ENCODE data around the gene PRKCZ. TPM values are rescaled to one million over a fixed set of nuclear protein-coding genes. Genes with fewer than 3 reads are reported as not detected.

PRKCZ gene
- total RNA-seq, 1 experiment from 2014 or later, result 0.83 TPM

DNA sequence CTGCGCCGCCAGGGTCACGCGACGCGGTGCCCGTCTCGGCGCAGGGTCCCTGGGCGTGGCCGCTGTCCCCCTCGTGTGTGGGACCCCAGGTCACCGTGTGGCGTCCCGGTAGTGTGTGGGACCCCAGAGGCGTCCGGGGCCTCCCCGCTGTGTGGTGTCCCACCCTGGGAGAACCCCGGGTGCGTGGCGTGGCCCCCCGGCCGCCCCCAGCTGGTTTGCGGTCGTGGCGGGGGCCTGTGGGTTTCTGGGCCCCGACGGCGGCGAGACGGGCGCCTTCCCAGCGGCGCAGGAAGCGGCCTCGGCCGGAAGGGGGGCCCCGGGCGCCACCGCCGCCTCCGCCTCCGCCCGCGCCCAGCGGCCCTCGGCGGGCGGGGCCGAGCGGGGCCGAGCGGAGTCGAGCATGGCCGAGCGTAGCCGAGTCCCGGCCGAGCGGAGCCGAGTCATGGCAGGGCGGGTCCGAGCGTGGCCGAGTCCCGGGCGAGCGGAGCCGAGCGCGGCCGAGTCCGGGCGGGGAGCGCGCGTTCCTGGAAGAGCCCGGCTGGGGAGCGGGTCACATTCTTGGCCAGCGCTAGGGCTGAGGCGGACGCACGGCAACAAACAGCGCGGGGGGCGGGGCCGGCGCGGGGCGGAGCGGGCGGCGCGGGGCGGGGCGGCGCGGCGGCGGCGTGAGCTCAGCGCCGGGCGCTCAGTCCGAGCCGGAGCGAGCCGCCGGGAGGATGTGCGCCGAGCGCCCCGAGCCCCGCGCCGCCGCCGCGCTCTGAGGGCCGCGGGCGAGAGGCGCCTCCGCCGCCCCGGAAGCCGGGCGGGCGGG lies 177.3 kb downstream of the PRKCZ start:
- peak overlapping the region; percentile 62; the same call in 1 of the 2 replicates for H3K27ac ChIP-seq
- no peaks in the 10 kb centered on the region for H3K36me3 ChIP-seq
- H3K4me3 ChIP-seq, result peak overlapping the region; percentile 93
- peaks cover 18% of the 10 kb centered on the region for H3K27me3 ChIP-seq
- peaks cover 14% of the 10 kb centered on the region for H3K4me1 ChIP-seq
- peak; percentile 97 to 98 for DNase-seq
- H3K9me3 ChIP-seq (replicated peaks), result no peaks in the 10 kb centered on the region

DNA sequence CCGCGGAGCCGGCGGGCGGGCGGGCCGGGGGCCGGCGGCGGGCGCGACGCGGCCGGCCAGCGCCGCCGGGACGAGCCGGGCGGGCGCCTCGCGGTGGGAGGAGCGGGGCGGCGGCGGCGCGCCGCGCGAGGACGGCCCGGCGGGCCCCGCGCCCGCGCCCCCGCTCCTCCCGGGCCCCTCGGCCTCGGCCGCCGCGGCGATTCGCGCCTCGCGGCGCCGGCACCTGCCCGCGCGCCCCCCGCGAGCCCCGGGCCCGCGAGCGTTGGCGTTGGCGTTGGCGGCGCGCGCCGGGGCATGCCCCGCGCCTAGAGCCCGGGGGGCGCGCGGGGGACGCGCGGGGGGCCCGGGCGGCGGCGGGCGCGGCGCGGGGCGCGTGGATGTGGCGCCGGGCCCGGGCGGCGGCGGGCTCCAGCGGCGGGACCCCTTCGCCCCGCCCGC lies 178.0 kb downstream of the PRKCZ start, which contains the start of gene SKI:
Gene SKI, plus strand, starts transcription at position 163 of the 438 bp plus-strand sequence. CDS start 448 bp downstream, outside the sequence.
- Histone ChIP-seq H3K36me3 (no peaks in the 10 kb centered on the region), H3K4me3 (peak within 1 kb of the TSS; percentile 93), H3K27me3 (peaks cover 13% of the 10 kb centered on the region), H3K27ac (peak within 1 kb of the TSS; percentile 62; the same call in 1 of the 2 replicates), H3K4me1 (peaks cover 18% of the 10 kb centered on the region), H3K9me3 (replicated peaks) (no peaks in the 10 kb centered on the region)
- DNase-seq, result no peak

DNA sequence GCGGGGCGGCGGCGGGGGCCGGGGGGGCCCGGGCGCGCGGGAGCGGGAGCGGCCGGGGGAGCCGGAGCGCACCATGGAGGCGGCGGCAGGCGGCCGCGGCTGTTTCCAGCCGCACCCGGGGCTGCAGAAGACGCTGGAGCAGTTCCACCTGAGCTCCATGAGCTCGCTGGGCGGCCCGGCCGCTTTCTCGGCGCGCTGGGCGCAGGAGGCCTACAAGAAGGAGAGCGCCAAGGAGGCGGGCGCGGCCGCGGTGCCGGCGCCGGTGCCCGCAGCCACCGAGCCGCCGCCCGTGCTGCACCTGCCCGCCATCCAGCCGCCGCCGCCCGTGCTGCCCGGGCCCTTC lies 178.5 kb downstream of the PRKCZ start:
- no peak for DNase-seq
- Histone ChIP-seq H3K4me3 (peak overlapping the region; percentile 61), H3K9me3 (replicated peaks) (no peaks in the 10 kb centered on the region), H3K36me3 (no peaks in the 10 kb centered on the region), H3K4me1 (peaks cover 18% of the 10 kb centered on the region), H3K27ac (no peak overlapping the region), H3K27me3 (peaks cover 13% of the 10 kb centered on the region)

DNA sequence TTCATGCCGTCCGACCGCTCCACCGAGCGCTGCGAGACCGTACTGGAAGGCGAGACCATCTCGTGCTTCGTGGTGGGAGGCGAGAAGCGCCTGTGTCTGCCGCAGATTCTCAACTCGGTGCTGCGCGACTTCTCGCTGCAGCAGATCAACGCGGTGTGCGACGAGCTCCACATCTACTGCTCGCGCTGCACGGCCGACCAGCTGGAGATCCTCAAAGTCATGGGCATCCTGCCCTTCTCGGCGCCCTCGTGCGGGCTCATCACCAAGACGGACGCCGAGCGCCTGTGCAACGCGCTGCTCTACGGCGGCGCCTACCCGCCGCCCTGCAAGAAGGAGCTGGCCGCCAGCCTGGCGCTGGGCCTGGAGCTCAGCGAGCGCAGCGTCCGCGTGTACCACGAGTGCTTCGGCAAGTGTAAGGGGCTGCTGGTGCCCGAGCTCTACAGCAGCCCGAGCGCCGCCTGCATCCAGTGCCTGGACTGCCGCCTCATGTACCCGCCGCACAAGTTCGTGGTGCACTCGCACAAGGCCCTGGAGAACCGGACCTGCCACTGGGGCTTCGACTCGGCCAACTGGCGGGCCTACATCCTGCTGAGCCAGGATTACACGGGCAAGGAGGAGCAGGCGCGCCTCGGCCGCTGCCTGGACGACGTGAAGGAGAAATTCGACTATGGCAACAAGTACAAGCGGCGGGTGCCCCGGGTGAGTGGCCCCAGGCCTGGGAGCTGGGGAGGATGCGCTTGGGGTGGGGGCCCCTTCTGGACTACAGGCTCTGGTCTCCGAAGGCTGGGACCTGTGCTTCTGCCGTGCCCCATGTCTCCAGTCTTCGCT lies 179.0 kb downstream of the PRKCZ start:
- Histone ChIP-seq H3K27ac (peak overlapping the region; percentile 8; the same call in 1 of the 2 replicates), H3K9me3 (replicated peaks) (no peaks in the 10 kb centered on the region), H3K4me1 (peaks cover 18% of the 10 kb centered on the region), H3K27me3 (peaks cover 13% of the 10 kb centered on the region), H3K4me3 (peak overlapping the region; percentile 61), H3K36me3 (no peaks in the 10 kb centered on the region)
- DNase-seq, result peak; percentile 74 to 75

DNA sequence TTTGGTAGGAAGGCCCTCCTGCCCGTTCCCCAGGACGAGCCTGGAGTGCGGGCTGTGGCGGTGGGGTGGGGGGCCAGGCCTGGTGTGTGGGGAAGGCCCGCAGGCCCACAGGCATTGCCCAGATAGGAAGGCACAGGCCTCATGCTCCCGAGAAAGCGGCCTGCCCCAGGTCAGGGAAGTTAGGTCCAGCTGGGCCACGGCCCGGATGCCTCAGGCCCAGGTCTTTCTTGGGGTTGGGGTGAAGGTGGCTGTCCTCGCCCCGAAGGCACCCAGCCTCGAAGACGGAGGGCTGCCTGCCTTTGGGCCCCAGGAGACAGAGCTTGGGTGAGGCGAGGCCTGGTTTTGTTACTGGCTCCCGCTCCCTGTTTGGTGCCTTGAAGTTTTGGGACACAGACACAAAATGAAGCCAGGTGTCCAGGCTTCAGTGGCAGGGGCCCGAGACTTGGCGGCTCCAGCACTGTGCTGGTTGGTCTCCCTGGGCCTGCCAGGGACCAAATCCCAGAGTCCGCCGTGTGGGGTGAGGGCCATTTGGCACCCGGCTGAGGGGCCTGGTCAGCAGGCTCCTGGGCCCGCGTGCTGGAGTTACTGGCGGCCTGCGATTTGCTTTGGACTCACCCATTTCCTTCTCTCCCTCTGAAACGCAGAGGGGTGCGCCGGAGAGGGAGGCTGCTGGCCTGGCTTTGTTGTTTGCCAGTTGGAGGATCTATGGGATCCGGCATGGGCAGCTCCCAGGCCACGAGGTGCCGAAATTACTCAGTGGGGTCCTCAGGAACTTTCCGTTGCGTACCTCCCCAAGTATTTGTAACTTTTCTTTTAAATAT lies 179.9 kb downstream of the PRKCZ start:
- DNase-seq, result peak in 1 of 2 experiments; percentile 55
- peak overlapping the region; percentile 61 for H3K4me3 ChIP-seq
- H3K36me3 ChIP-seq, result no peaks in the 10 kb centered on the region
- no peaks in the 10 kb centered on the region for H3K9me3 ChIP-seq (replicated peaks)
- H3K27me3 ChIP-seq, result peaks cover 7% of the 10 kb centered on the region
- H3K4me1 ChIP-seq, result peaks cover 18% of the 10 kb centered on the region
- peak overlapping the region; percentile 8; the same call in 1 of the 2 replicates for H3K27ac ChIP-seq

DNA sequence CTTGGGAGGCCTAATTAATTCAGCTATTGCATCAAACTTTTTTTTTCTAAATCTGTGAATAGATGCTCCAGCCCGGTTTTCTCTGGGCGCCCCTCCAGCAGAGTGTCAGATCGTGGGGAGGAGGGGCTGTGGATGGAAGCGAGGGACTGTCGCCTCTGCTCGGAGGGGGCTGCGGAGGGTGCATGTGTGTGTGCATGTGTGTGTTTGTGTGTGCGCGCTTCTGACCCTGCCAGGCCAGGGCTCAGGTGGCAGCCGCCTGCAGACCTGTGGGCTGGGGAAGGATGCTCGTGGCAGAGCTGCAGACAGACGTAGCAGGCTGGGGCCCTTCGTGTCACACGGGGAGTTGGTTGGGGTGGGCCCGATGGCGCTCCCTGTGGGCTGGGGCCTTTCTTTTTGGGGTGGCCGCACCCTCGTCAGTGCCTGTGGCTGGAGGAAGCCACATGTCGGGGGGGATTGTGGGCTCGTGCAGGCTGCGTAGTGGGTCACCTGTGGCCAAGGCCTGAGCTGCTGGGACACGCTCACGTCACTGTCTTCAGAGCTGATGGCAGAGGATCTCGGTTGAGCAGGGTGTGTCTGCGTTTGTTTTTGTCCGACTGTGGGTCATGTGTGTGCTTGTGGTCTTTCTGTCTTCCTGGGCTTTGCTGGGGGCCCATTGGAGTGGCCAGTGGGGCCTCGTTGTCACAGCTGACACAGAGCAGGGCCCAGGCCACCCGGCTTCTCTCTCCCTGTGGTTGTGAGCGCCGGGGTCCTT lies 180.7 kb downstream of the PRKCZ start:
- Histone ChIP-seq H3K9me3 (replicated peaks) (no peaks in the 10 kb centered on the region), H3K27me3 (peaks cover 7% of the 10 kb centered on the region), H3K27ac (no peak overlapping the region), H3K4me3 (peak overlapping the region; percentile 61), H3K36me3 (no peaks in the 10 kb centered on the region), H3K4me1 (peaks cover 18% of the 10 kb centered on the region)
- no peak for DNase-seq

DNA sequence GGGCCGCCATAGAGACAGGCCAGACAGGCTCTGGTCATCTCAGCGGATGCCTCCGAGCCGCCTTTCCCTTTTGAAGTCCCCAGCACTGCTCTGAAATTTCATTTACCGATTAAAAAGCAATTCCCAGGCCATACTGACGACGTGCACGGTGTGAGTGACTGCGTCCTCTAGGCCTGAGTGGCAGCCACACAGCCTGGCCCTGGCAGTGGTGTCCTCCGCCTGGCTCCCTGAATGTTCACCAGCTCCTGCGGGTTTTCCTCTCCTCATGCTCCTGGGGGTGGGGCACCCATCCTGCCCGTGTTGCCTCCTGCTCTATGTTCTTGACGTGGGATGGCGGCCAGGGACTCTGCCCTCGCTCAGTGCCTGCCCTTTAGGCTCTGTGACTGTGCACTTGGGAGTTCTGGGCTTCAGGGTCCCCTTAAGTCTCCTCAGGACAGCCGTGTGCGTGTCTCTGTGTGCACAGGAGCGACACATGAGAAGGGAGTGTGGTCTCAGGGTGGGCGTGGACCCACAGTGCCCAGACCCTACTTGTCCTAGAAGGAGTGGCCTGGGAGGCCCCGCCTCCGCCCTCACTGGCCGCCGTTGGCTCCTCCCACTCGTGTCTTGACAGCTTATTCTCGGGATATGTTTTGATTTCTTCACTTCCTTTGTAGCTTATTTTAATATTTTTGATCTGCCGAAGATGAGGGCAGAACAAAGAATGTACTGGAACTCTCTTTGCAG lies 181.5 kb downstream of the PRKCZ start:
- H3K4me1 ChIP-seq, result peaks cover 18% of the 10 kb centered on the region
- H3K36me3 ChIP-seq, result no peaks in the 10 kb centered on the region
- H3K9me3 ChIP-seq (replicated peaks), result no peaks in the 10 kb centered on the region
- peaks cover 2% of the 10 kb centered on the region; the same call in 1 of the 2 replicates for H3K27me3 ChIP-seq
- H3K27ac ChIP-seq, result no peak overlapping the region
- DNase-seq, result peak; percentile 60 to 61
- H3K4me3 ChIP-seq, result peak overlapping the region; percentile 61

DNA sequence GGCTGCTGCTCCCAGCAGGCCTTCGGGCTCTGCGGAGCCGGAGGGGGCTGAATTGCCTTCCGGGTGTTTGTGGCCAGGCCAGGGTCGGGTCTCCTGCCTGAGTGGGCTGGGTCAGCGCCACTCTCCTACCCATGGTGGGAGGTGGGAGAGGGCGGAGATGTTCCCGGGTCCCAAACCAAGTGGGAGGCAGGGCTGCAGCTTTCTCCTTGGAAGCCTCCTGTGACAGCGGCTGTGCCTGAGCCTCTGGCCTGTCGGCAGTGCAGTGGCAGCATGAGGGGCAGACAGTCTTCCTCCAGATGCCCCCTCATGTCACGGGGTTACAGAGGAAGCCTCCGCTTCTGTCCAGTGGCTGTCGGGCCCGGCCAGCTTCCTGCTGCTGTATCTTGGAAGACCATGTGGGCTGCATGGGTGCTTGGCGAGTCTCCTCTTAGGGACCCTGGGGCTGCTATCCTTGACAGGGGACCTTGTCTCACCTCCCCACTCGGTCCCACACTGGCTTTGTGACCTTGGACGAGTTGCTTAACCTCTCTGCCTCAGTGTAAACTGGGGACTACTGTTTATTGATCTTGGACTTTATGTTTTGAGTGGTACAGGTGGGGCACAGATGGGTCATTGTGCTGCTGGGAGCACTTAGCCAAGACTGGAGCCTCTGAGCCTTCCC lies 182.2 kb downstream of the PRKCZ start:
- H3K36me3 ChIP-seq, result no peaks in the 10 kb centered on the region
- peaks cover 18% of the 10 kb centered on the region for H3K4me1 ChIP-seq
- DNase-seq, result no peak
- no peak overlapping the region for H3K4me3 ChIP-seq
- no peaks in the 10 kb centered on the region for H3K27me3 ChIP-seq
- H3K9me3 ChIP-seq (replicated peaks), result no peaks in the 10 kb centered on the region
- H3K27ac ChIP-seq, result no peak overlapping the region

DNA sequence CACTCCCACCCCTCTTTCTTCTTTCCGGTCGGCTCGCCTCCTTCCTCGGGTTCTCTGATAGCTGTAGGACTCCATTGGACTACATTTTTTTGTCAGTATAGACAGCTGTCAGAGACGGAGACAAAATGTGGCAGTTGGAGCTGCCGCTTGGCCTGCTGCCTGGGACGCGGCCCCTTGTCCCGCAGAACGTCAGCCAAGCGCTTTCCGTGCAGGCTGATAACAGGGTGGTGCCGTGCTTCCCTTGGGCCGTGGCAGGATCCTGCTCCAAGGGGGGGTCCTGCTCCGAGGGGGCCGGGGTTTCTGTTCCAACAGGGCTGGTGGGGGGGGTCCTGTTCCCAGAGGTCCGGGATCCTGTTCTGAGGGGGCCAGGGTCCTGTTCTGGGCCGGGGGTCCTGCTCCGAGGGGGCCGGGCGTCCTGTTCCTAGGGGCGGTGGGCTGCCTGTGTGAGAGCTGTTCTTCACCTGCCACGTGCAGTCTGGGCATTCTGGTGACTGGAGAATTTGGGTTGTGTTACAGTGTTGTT lies 182.8 kb downstream of the PRKCZ start:
- Histone ChIP-seq H3K9me3 (replicated peaks) (no peaks in the 10 kb centered on the region), H3K27ac (no peak overlapping the region), H3K4me1 (peaks cover 18% of the 10 kb centered on the region), H3K4me3 (no peak overlapping the region), H3K27me3 (no peaks in the 10 kb centered on the region), H3K36me3 (no peaks in the 10 kb centered on the region)
- peak in 1 of 2 experiments; percentile 37 for DNase-seq

DNA sequence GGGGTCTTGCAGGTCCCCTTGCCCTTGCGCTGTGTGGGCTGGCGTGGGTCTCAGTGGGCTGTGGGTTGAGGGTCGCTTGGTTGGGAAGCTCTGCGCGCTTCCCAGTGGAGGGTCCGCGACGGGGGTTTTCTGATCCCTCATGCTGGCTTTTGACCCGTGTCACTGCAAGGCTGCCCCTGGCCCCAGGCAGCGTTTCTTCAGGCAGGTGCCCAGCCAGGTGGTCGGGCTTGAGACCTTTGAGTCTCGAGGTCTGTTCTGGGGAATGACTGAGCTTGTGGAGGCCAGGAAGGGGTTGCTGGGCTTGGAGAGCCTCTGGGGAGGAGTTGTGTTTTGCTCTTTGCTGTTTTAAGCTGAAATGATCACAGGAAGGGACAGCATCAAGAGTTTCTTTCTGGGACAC lies 183.3 kb downstream of the PRKCZ start:
- H3K36me3 ChIP-seq, result no peaks in the 10 kb centered on the region
- no peak overlapping the region for H3K27ac ChIP-seq
- H3K27me3 ChIP-seq, result no peaks in the 10 kb centered on the region
- H3K4me3 ChIP-seq, result no peak overlapping the region
- DNase-seq, result no peak
- no peaks in the 10 kb centered on the region for H3K9me3 ChIP-seq (replicated peaks)
- peaks cover 18% of the 10 kb centered on the region for H3K4me1 ChIP-seq

DNA sequence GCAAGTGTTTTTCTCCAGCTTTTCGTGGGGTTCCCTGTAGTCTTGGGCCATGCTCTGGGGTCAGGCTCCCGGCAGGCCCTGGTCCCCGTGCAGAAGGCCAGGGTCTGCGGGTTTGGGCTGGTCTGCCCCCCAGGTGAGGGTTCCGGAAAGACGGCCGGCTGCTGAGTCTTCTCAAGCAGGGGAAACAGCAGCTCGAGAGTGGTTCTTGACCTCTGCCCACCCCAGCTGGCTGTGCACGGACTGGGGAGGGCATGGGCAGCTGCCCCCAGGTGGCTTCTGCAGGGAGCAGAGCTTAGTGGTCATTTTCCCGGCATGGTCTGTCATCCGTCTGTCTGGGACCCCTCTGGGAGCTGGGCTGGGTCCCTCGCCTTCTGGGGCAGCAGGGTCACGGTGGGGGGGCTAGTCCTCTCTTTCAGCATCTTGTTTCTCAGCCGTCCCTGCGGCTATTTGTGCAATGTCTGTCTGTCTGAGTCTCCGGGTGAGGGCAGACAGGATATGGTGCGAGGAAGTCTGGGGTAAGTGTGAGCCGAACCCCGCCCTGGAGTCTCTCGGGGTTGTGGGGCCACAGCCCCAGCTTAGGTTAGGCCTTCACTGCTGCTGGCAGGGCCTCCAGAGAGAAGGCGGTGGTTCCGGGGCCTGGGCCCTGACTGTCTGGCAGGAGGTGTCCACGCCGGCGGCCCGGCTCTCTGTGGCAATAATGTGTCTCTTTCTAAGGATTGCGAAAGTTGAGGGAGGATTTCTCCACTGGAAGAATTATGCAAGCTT lies 184.0 kb downstream of the PRKCZ start:
- no peak overlapping the region for H3K27ac ChIP-seq
- H3K9me3 ChIP-seq (replicated peaks), result no peaks in the 10 kb centered on the region
- no peaks in the 10 kb centered on the region for H3K36me3 ChIP-seq
- no peaks in the 10 kb centered on the region for H3K27me3 ChIP-seq
- no peak overlapping the region for H3K4me3 ChIP-seq
- DNase-seq, result no peak
- peaks cover 18% of the 10 kb centered on the region for H3K4me1 ChIP-seq

DNA sequence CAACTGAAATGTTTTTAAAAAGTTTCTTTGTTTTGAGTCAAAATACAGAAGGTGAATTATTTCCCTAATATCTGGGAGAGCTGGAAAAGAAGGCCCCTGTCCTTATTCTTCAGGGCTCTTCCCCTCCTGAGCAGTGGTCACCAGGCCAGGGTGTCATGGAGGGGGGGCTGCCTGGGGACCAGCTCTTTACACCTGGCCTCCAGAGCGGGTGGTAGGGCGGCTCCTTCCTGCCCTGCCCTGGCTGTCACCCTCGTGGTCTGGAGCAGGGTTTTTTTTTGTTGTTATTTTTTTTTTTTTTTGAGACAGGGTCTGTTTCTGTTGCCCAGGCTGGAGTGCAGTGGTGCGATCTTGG lies 184.5 kb downstream of the PRKCZ start:
- Histone ChIP-seq H3K4me1 (peaks cover 18% of the 10 kb centered on the region), H3K27ac (no peak overlapping the region), H3K4me3 (no peak overlapping the region), H3K9me3 (replicated peaks) (no peaks in the 10 kb centered on the region), H3K27me3 (no peaks in the 10 kb centered on the region), H3K36me3 (no peaks in the 10 kb centered on the region)
- DNase-seq, result no peak
